OCI-LY1 (cell line): Measurements from ENCODE around the gene STK25.
"Not testable (repeated sequence)": the region's sequence is repeated elsewhere in the genome, so short reads cannot be mapped to it uniquely, and the experiment has no call there.

Experiments used
- H2AFZ ChIP-seq: fragments of 200-600 bp; sonication (generic), shearing (Covaris generic); 2 replicates; pipeline ENCODE4 v1.6.0; 2014; ENCODE audit warnings: antibody characterized with exemption, mild to moderate bottlenecking, low read length
- H3F3A ChIP-seq: fragments of 200-600 bp; sonication (generic), shearing (Covaris generic); 2 replicates; pipeline ENCODE4 v1.6.0; 2014; ENCODE audit warnings: mild to moderate bottlenecking, antibody characterized with exemption, low read length, moderate library complexity; ENCODE audit not compliant: insufficient read depth
- H3K27ac ChIP-seq: fragments of 200-600 bp; sonication (generic); 2 replicates; pipeline ENCODE4 v1.5.1; 2014; ENCODE audit warnings: low read length, mixed run types, mild to moderate bottlenecking, low read depth; ENCODE audit not compliant: poor library complexity, severe bottlenecking
- H3K27me3 ChIP-seq: fragments of 200-600 bp; sonication (generic); 2 replicates; pipeline ENCODE4 v1.6.0; 2014; ENCODE audit warnings: antibody characterized with exemption, mild to moderate bottlenecking, low read length, moderate library complexity; ENCODE audit not compliant: insufficient read depth
- H3K36me3 ChIP-seq: fragments of 200-600 bp; sonication (generic); 2 replicates; pipeline ENCODE4 v1.6.1; 2014; ENCODE audit warnings: mild to moderate bottlenecking, antibody characterized with exemption, low read length, moderate library complexity, mixed read lengths; ENCODE audit not compliant: insufficient read depth
- H3K4me1 ChIP-seq: fragments of 200-600 bp; sonication (generic); 2 replicates; pipeline ENCODE4 v1.5.1; 2014; ENCODE audit warnings: mild to moderate bottlenecking, low read length, moderate library complexity; ENCODE audit not compliant: insufficient read depth, severe bottlenecking
- H3K4me2 ChIP-seq: fragments of 200-600 bp; sonication (generic), shearing (Covaris generic); 2 replicates; pipeline ENCODE4 v1.6.1; 2014; ENCODE audit warnings: low read length
- H3K4me3 ChIP-seq: fragments of 200-600 bp; sonication (generic); 2 replicates; pipeline ENCODE4 v1.5.1; 2014; ENCODE audit warnings: low read length, low read depth, mild to moderate bottlenecking, mixed read lengths; ENCODE audit not compliant: poor library complexity, severe bottlenecking
- H3K79me2 ChIP-seq: fragments of 200-600 bp; shearing (Covaris generic); 2 replicates; pipeline ENCODE4 v1.6.1; 2016; ENCODE audit warnings: mixed run types, low read length, mixed read lengths; ENCODE audit not compliant: insufficient read depth
- H3K9ac ChIP-seq: fragments of 200-600 bp; sonication (generic), shearing (Covaris generic); 2 replicates; pipeline ENCODE4 v1.6.1; 2014; ENCODE audit warnings: mild to moderate bottlenecking, low read length, mixed read lengths
- H3K9me2 ChIP-seq: fragments of 200-600 bp; sonication (generic), shearing (Covaris generic); 2 replicates; pipeline ENCODE4 v1.6.1; 2014; ENCODE audit warnings: low read depth, mild to moderate bottlenecking, low read length, mixed read lengths
- H3K9me3 ChIP-seq: fragments of 200-600 bp; shearing (Covaris generic); 2 replicates; pipeline ENCODE4 v1.6.1; 2014; ENCODE audit warnings: low read length, mixed read lengths
- H4K20me1 ChIP-seq: fragments of 200-600 bp; sonication (generic), shearing (Covaris generic); 2 replicates; pipeline ENCODE4 v1.6.0; 2016; ENCODE audit warnings: mild to moderate bottlenecking, low read length; ENCODE audit not compliant: insufficient read depth
- CTCF ChIP-seq: fragments of 200-600 bp; sonication (generic), shearing (Covaris generic); IDR thresholded peaks from 2 replicates; pipeline ENCODE4 v1.5.1; 2017; ENCODE audit warnings: mild to moderate bottlenecking, antibody characterized with exemption, low read length, moderate library complexity, mixed read lengths
- EZH2 ChIP-seq: fragments of 200-600 bp; sonication (generic), shearing (Covaris generic); IDR thresholded peaks from 2 replicates; pipeline ENCODE4 v1.8.0; 2017; ENCODE audit warnings: borderline replicate concordance, mixed run types, mild to moderate bottlenecking, antibody characterized with exemption, low read length, moderate library complexity, mixed read lengths

The STK25 gene

GRCh38 chr2:241458687-241459086 lies 49.7 kb downstream of the STK25 start:
- Histone ChIP-seq H3K4me3 (no peak overlapping the region), H3F3A (no peaks in the 10 kb centered on the region), H3K9me2 (no peaks in the 10 kb centered on the region), H3K4me2 (no peak overlapping the region), H3K27me3 (no peaks in the 10 kb centered on the region), H3K27ac (no peak overlapping the region), H3K36me3 (no peaks in the 10 kb centered on the region), H3K9me3 (no peaks in the 10 kb centered on the region), H3K9ac (no peak overlapping the region), H3K79me2 (no peaks in the 10 kb centered on the region), H4K20me1 (no peaks in the 10 kb centered on the region), H2AFZ (no peak overlapping the region), H3K4me1 (no peaks in the 10 kb centered on the region)
- TF ChIP-seq EZH2 (no peak), CTCF (no peak)

DNA sequence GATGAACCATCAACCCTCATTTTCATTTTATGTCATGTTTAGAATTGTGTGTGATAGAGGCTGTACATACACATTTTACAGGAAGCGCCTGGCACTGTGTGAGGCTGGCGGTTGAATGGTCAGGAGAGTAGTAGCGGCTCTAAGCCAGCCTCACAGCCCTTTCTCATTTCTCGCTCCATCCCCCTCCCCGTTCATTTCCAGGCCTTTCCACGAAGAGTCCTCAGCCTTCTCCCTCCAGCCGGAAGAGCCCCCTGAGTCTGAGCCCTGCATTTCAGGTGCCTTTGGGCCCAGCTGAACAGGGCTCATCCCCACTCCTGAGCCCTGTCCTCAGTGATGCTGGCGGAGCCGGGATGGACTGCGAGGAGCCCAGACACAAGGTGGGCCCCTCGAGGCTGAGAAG lies 51.8 kb downstream of the STK25 start:
- Histone ChIP-seq H3K36me3 (no peaks in the 10 kb centered on the region), H3K4me2 (no peak overlapping the region), H3K27ac (no peak overlapping the region), H3K9me3 (no peaks in the 10 kb centered on the region), H2AFZ (no peak overlapping the region), H3K9me2 (no peaks in the 10 kb centered on the region), H3K79me2 (no peaks in the 10 kb centered on the region), H3K9ac (no peak overlapping the region), H3K27me3 (no peaks in the 10 kb centered on the region), H4K20me1 (no peaks in the 10 kb centered on the region), H3K4me3 (no peak overlapping the region), H3K4me1 (no peaks in the 10 kb centered on the region), H3F3A (no peaks in the 10 kb centered on the region)
- TF ChIP-seq EZH2, result no peak

DNA sequence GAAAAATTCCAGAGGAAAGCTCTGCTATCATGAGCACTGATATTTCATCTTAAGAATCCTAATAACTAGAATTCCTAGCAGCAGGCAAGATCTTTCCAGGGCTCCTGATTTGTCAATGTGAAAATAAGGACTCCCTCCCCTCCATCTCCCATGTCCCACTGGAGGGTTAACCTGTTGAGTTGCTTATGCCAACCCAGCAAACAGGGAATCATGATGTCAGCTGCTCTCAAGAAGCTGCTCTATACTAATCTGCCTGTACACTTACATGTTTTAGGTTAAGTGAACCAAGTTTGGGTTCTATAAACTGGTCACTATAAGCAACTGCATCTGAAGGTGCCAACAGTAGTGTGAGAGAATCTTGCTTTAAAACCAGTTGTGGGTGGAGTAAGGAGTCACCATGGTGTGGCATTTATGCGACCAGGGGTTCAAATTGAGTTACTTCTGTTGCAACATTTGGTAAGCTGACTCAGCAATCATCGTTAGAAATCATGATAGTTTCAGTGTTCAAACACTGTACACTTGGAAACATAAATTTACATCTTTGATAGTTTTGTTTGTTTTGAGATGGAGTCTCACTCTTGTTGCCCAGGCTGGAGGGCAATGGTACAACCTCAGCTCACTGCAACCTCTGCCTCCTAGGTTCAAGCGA lies 53.4 kb downstream of the STK25 start:
- Histone ChIP-seq H3K36me3 (no peaks in the 10 kb centered on the region), H3K4me3 (no peak overlapping the region), H3K9ac (no peak overlapping the region), H3K9me3 (no peaks in the 10 kb centered on the region), H3K27me3 (no peaks in the 10 kb centered on the region), H3K4me1 (no peaks in the 10 kb centered on the region), H4K20me1 (no peaks in the 10 kb centered on the region), H2AFZ (no peak overlapping the region), H3K4me2 (no peak overlapping the region), H3K9me2 (no peaks in the 10 kb centered on the region), H3F3A (no peaks in the 10 kb centered on the region), H3K27ac (no peak overlapping the region), H3K79me2 (no peaks in the 10 kb centered on the region)
- TF ChIP-seq EZH2, result no peak
- no peak for TF ChIP-seq CTCF

DNA sequence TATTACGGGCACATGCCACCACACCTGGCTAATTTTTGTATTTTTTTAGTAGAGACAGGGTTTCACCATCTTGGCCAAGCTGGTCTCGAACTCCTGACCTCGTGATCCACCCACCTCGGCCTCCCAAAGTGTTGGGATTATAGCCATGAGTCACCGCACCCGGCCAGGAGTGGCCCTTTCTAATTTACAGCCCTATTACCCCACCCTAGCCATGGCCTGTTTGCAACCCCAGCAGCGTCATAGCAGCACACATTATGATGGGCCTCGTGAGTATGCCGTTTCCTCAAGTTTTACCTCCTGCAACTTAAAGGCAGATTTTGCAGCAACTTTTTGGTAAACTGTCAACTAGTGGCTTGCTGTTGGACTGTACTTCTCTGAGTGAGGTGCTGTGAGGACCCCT lies 54.5 kb downstream of the STK25 start:
- H3K9ac ChIP-seq, H3F3A ChIP-seq, H3K79me2 ChIP-seq, H3K9me3 ChIP-seq, H3K4me3 ChIP-seq, H3K27me3 ChIP-seq, H2AFZ ChIP-seq, H4K20me1 ChIP-seq, H3K4me2 ChIP-seq, H3K9me2 ChIP-seq, H3K27ac ChIP-seq, H3K36me3 ChIP-seq, H3K4me1 ChIP-seq: not testable (repeated sequence)
